ENCODE data around the gene VASP.

VASP gene

DNA sequence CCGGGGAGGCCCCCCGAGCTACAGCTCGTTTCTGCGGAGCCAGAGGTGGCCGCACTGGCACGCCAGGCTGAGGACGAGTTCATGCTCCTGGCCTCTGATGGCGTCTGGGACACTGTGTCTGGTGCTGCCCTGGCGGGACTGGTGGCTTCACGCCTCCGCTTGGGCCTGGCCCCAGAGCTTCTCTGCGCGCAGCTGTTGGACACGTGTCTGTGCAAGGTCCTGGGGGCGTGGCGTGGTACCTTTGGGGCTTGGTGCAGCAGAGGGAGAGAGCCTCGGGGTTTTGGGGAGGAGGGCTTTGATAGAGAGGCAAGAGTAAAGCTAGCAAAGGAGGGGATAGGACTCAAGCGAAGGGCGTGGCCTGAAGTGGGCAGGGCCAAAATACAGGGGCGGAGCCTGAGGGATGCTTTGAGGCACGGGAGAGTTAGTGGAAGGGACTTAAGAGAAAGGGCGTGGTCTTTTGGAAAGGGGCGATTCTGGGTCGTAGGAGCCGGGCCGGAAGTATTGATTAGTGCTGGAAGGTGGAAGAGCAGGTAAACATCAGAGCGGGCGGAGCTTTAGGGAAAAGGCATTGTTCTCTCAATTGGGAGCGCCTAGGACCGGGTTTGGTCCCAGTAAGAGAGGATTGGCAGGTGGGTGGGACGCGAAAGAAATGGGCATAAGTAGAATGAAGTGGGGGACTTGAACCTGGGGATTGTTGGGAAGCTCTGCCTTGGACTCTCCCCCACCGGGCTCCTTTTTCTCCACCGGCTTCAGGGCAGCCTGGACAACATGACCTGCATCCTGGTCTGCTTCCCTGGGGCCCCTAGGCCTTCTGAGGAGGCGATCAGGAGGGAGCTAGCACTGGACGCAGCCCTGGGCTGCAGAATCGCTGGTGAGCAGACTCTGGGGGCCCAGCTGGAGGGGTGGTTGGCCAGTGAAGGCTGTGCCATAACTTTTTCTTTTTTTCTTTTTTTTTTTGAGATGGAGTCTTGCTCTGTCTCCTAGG lies 7.8 kb upstream of the VASP start:
- H2AFZ ChIP-seq (ENCODE audit: low read length, unreplicated experiment) = peak overlapping the region; percentile 43
- H3K79me2 ChIP-seq (ENCODE audit: control insufficient read depth, insufficient read depth, low read length, unreplicated experiment) = no peaks in the 10 kb centered on the region
- no peak overlapping the region for H3K27ac ChIP-seq (ENCODE audit: low read depth, low read length)
- peak overlapping the region; percentile 65 for H3K4me3 ChIP-seq (ENCODE audit: low read depth, low read length)
- H3K4me1 ChIP-seq (ENCODE audit: control insufficient read depth, insufficient read depth, low read length, unreplicated experiment) = peaks cover 3% of the 10 kb centered on the region
- H3K27me3 ChIP-seq (ENCODE audit: insufficient read depth, low read length) = no peaks in the 10 kb centered on the region
- no peaks in the 10 kb centered on the region for H3K36me3 ChIP-seq (ENCODE audit: insufficient read depth, low read length)

DNA sequence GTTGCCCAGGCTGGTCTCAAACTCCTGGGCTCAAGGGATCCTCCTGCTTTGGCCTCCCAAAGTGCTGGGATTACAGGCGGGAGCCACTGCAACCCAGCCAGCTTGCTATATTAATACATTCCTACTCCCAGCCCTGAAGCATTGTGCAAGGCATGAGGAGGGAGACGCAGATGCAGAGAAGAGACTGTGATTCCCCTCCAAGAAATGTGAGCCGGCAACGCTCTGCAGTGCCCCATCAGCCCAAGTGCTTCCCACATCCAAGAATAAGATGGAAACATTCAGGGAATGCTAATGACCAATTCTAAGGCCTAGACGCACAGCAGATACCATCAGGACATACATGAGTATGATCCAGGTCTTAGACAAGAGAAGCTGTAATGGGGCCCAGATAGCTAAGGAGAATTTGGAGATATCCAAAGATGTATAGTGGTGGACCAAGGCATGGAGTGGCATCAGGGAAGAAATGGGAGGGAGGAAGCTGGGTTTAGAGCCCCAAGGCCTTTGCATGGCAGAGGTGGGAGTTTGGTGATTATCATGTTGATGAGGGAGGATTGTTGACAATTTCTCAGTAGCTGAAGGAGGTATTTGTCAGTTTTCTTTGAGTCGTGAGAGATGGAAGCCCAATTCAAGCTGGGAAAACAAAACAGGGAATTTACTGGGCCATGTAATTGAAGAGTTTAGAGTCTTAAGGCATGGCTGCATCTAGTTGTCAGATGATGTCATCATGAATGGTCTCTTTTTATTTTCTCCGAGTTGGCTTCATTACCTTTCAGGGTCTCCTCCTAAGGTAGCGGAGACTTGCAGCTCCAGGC lies 6.2 kb upstream of the VASP start:
- Histone ChIP-seq H3K4me1 (ENCODE audit: control insufficient read depth, insufficient read depth, low read length, unreplicated experiment) (peaks cover 10% of the 10 kb centered on the region), H3K27me3 (ENCODE audit: insufficient read depth, low read length) (no peaks in the 10 kb centered on the region), H2AFZ (ENCODE audit: low read length, unreplicated experiment) (no peak overlapping the region), H3K27ac (ENCODE audit: low read depth, low read length) (no peak overlapping the region), H3K79me2 (ENCODE audit: control insufficient read depth, insufficient read depth, low read length, unreplicated experiment) (no peaks in the 10 kb centered on the region), H3K36me3 (ENCODE audit: insufficient read depth, low read length) (no peaks in the 10 kb centered on the region), H3K4me3 (ENCODE audit: low read depth, low read length) (no peak overlapping the region)

DNA sequence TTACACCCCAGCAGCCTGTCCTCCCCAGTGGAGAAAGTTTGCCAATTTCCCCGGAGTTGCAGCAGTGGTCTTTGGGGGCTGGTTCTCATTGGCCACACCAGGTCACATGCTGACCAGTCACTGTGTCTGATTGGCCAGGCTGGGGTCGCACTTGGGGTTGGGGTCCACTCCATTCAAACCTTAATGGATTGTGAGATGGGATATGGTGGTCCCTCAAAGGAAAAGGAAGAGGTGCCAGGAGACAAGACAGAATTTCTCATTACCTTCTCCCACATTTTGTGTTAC lies 5.6 kb upstream of the VASP start:
- Histone ChIP-seq H3K4me3 (ENCODE audit: low read depth, low read length) (no peak overlapping the region), H3K36me3 (ENCODE audit: insufficient read depth, low read length) (no peaks in the 10 kb centered on the region), H3K4me1 (ENCODE audit: control insufficient read depth, insufficient read depth, low read length, unreplicated experiment) (peaks cover 11% of the 10 kb centered on the region), H2AFZ (ENCODE audit: low read length, unreplicated experiment) (no peak overlapping the region), H3K27me3 (ENCODE audit: insufficient read depth, low read length) (no peaks in the 10 kb centered on the region), H3K27ac (ENCODE audit: low read depth, low read length) (no peak overlapping the region), H3K79me2 (ENCODE audit: control insufficient read depth, insufficient read depth, low read length, unreplicated experiment) (no peaks in the 10 kb centered on the region)

DNA sequence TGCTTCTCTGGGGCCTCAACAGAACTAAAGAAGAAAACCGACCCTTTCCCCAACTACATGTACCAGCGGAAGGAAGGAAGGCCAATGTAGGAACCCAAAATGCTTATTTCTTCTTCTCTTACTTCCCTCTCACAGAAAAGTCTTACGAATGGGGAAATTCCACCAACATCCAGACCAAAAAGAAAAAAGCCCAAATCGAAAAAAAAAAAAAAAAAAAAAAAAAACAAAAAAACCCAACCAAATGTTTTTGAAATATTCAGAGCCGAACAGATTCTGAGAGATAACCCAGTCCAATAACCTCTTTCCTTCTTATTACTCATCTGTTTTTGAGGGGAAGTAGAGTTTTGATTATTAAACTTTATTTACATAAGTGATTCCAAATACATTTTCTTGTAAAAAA lies 5.2 kb upstream of the VASP start:
- Histone ChIP-seq H3K27me3 (ENCODE audit: insufficient read depth, low read length) (no peaks in the 10 kb centered on the region), H3K4me1 (ENCODE audit: control insufficient read depth, insufficient read depth, low read length, unreplicated experiment) (peaks cover 11% of the 10 kb centered on the region), H2AFZ (ENCODE audit: low read length, unreplicated experiment) (no peak overlapping the region), H3K4me3 (ENCODE audit: low read depth, low read length) (no peak overlapping the region), H3K27ac (ENCODE audit: low read depth, low read length) (no peak overlapping the region), H3K36me3 (ENCODE audit: insufficient read depth, low read length) (no peaks in the 10 kb centered on the region), H3K79me2 (ENCODE audit: control insufficient read depth, insufficient read depth, low read length, unreplicated experiment) (no peaks in the 10 kb centered on the region)

DNA sequence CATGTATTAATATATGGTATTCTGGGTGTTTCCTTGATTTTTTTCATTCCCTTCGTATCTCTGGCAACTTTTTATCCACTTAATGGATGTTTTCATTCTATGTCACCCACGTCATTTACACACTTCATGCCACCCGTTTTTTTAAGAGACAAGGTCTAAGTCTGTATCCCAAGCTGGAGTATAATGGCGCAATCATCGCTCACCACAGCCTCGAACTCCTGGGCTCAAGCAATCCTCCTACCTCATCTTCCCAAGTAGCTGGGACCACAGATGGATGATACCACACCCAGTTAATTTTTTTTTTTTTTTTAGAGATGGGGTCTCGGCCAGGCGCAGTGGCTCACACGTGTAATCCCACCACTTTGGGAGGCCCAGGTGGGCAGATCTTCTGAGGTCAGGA lies 3.4 kb upstream of the VASP start:
- peaks cover 17% of the 10 kb centered on the region for H3K79me2 ChIP-seq (ENCODE audit: control insufficient read depth, insufficient read depth, low read length, unreplicated experiment)
- peaks cover 8% of the 10 kb centered on the region for H3K4me1 ChIP-seq (ENCODE audit: control insufficient read depth, insufficient read depth, low read length, unreplicated experiment)
- H3K36me3 ChIP-seq (ENCODE audit: insufficient read depth, low read length) = no peaks in the 10 kb centered on the region
- H2AFZ ChIP-seq (ENCODE audit: low read length, unreplicated experiment) = no peak overlapping the region
- H3K27me3 ChIP-seq (ENCODE audit: insufficient read depth, low read length) = no peaks in the 10 kb centered on the region
- H3K27ac ChIP-seq (ENCODE audit: low read depth, low read length) = no peak overlapping the region
- no peak overlapping the region for H3K4me3 ChIP-seq (ENCODE audit: low read depth, low read length)

DNA sequence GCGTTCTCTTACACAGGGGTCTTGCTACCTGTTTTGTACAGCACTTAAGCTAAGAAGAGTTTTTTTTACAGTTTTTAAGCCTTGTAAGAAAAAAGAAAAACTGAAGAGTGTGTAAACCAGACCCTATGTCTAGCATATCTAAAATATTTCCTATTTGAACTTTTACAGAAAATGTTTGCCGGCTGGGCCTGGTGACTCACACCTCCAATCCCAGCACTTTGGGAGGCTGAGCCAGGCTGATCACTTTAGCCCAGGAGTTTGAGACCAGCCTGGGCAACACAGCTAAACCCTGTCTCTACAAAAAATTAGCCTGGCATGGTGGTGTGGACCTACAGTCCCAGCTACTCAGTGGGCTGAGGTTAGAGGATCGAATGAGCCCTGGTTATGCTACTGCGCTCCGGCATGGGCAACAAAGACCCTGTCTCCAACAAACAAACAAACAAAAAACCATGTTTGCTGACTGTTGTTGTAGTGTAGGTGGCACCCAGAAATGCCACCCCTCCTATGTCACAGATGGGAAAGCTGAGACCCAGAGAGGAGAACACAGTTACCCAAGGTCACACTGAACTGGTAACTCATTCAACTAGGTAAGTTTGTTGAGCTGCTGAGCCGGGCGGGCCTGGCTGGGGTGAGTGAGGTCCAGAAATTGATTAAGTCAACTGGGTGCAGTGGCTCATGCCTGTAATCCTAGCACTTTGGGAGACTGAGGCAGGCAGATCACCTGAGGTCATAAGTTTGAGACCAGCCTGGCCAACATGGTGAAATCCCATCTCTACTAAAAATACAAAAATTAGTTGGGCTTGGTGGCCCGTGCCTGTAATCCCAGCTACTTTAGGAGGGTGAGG lies 1.9 kb upstream of the VASP start:
- Histone ChIP-seq H2AFZ (ENCODE audit: low read length, unreplicated experiment) (no peak overlapping the region), H3K4me3 (ENCODE audit: low read depth, low read length) (no peak overlapping the region), H3K27me3 (ENCODE audit: insufficient read depth, low read length) (no peaks in the 10 kb centered on the region), H3K79me2 (ENCODE audit: control insufficient read depth, insufficient read depth, low read length, unreplicated experiment) (peaks cover 30% of the 10 kb centered on the region), H3K4me1 (ENCODE audit: control insufficient read depth, insufficient read depth, low read length, unreplicated experiment) (peaks cover 12% of the 10 kb centered on the region), H3K27ac (ENCODE audit: low read depth, low read length) (peak overlapping the region; percentile 71), H3K36me3 (ENCODE audit: insufficient read depth, low read length) (no peaks in the 10 kb centered on the region)

DNA sequence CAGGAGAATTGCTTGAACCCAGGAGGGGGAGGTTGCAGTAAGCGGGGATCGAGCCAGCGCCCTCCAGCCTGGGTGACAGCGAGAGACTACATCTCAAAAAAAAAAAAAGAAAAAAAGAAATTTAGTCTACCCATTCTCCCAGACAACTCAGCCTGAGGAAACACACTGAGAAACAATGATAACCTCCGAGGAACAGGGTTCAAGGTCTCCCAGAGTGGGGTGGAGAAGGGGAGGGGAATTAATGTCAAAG lies 1.4 kb upstream of the VASP start:
- H3K4me1 ChIP-seq (ENCODE audit: control insufficient read depth, insufficient read depth, low read length, unreplicated experiment) = peaks cover 12% of the 10 kb centered on the region
- peak overlapping the region; percentile 89 for H3K4me3 ChIP-seq (ENCODE audit: low read depth, low read length)
- H2AFZ ChIP-seq (ENCODE audit: low read length, unreplicated experiment) = peak overlapping the region; percentile 89
- H3K27me3 ChIP-seq (ENCODE audit: insufficient read depth, low read length) = no peaks in the 10 kb centered on the region
- H3K27ac ChIP-seq (ENCODE audit: low read depth, low read length) = peak overlapping the region; percentile 71
- no peaks in the 10 kb centered on the region for H3K36me3 ChIP-seq (ENCODE audit: insufficient read depth, low read length)
- H3K79me2 ChIP-seq (ENCODE audit: control insufficient read depth, insufficient read depth, low read length, unreplicated experiment) = peaks cover 35% of the 10 kb centered on the region

DNA sequence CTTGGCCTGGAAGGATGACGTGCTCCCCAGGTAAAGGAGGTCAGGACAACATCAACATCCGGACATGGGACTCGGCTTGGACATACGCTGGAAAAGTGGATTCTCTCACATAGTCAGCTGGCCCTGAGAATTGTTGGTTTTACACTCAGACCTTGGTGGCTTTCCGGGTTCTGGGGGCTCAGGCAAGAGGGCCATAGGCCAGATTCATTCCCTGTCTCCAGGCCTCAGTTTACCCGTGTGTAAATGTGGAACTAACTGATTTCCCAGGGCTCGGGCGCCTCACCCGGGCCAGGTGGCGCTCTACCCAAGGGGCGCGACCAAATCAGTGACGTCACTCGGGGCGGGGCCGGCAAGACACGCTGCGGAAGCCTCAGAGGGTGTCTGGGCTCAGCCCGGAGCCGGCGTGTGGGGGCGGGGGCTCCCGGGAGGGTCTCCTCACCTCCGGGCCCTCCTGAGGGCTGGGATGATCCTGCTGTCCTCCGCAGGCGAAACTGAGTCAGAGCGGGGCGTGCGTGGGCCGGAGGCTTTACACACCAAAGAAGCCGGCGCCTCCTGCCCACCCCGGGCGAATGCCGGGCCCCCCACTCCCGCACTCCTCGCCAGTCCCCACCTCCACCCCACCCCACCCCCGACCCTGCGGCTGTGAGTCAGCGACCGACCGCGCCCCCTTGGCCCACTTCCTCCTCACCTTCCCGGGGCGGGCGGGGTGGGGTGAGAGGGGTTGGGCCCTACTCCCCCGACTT lies 862 bp upstream of the VASP start:
- peaks cover 12% of the 10 kb centered on the region for H3K4me1 ChIP-seq (ENCODE audit: control insufficient read depth, insufficient read depth, low read length, unreplicated experiment)
- peak overlapping the region; percentile 71 for H3K27ac ChIP-seq (ENCODE audit: low read depth, low read length)
- peak overlapping the region; percentile 89 for H2AFZ ChIP-seq (ENCODE audit: low read length, unreplicated experiment)
- H3K36me3 ChIP-seq (ENCODE audit: insufficient read depth, low read length) = no peaks in the 10 kb centered on the region
- peaks cover 40% of the 10 kb centered on the region for H3K79me2 ChIP-seq (ENCODE audit: control insufficient read depth, insufficient read depth, low read length, unreplicated experiment)
- H3K4me3 ChIP-seq (ENCODE audit: low read depth, low read length) = peak overlapping the region; percentile 89
- no peaks in the 10 kb centered on the region for H3K27me3 ChIP-seq (ENCODE audit: insufficient read depth, low read length)

DNA sequence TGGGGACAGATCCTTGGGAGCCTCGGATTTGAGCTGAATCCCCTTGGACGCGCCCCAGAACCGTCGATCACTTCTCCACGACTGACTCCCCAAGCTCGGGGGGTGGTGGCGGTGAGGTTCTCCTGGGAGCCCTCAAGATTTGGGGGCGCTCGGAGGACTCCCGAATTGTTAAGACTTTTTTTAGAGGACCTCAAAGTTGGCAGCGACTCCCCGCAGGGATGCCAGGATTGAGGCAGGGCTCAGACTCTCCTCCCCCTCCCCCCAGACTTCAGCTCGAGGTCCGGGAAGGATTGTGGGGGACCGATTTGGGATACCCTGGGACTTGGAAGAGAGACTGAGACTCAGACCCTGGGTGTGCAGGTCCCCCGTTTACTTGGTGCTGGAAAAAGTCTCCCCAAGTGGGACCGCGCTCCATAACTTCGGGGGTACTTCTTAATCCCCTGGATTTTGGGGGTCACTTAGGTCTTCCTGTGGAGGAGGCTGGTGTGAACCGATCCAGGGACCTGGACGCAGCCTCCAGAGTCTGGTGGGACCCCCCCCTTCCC lies 665 bp downstream of the VASP start:
- Histone ChIP-seq H3K4me1 (ENCODE audit: control insufficient read depth, insufficient read depth, low read length, unreplicated experiment) (peaks cover 12% of the 10 kb centered on the region), H2AFZ (ENCODE audit: low read length, unreplicated experiment) (no peak overlapping the region), H3K27me3 (ENCODE audit: insufficient read depth, low read length) (no peaks in the 10 kb centered on the region), H3K27ac (ENCODE audit: low read depth, low read length) (peak overlapping the region; percentile 57), H3K79me2 (ENCODE audit: control insufficient read depth, insufficient read depth, low read length, unreplicated experiment) (peaks cover 51% of the 10 kb centered on the region), H3K4me3 (ENCODE audit: low read depth, low read length) (peak overlapping the region; percentile 89), H3K36me3 (ENCODE audit: insufficient read depth, low read length) (no peaks in the 10 kb centered on the region)

DNA sequence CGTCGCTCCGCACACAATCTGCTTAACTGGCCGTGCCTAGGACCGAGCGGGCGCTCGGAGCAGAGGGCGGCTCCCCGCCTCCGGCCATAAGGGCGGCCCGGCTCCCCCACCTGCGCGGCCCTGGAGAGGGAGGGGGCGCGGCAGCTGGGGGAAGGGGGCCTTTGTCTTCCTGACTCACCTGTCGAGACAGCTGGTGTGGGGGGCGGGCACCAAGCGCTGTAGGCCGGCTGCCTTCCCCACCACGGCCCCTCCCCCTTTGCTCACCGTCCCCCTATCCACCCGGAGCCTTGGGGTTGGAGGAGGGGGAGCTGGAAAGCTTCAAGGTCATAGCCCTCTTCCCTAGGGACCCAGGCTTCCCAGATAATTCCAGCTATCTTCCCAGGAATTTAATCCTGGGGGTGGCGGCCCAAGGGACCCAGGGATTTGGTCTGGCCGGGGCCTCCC lies 1.2 kb downstream of the VASP start:
- H3K4me1 ChIP-seq (ENCODE audit: control insufficient read depth, insufficient read depth, low read length, unreplicated experiment) = peaks cover 12% of the 10 kb centered on the region
- H3K36me3 ChIP-seq (ENCODE audit: insufficient read depth, low read length) = no peaks in the 10 kb centered on the region
- peaks cover 54% of the 10 kb centered on the region for H3K79me2 ChIP-seq (ENCODE audit: control insufficient read depth, insufficient read depth, low read length, unreplicated experiment)
- H3K27ac ChIP-seq (ENCODE audit: low read depth, low read length) = peak overlapping the region; percentile 54; the same call in 1 of the 2 replicates
- no peaks in the 10 kb centered on the region for H3K27me3 ChIP-seq (ENCODE audit: insufficient read depth, low read length)
- peak overlapping the region; percentile 89 for H3K4me3 ChIP-seq (ENCODE audit: low read depth, low read length)
- H2AFZ ChIP-seq (ENCODE audit: low read length, unreplicated experiment) = no peak overlapping the region
